Urinary bladder (tissue), 4 donors: Measurements from ENCODE around the gene SLC12A9. TPM values are rescaled to one million over a fixed set of nuclear protein-coding genes. Genes with fewer than 3 reads are reported as not detected.
"Not testable (repeated sequence)": the region's sequence is repeated elsewhere in the genome, so short reads cannot be mapped to it uniquely, and the experiment has no call there.

Experiments
- DNase-seq: peaks from one replicate; pipeline ENCODE4 v3.0.0-alpha.2; 2015; ENCODE audit errors: extremely low spot score
- H3K27ac ChIP-seq: one replicate; pipeline ENCODE4 v1.5.1; 2013; ENCODE audit warnings: low read depth, mild to moderate bottlenecking, moderate library complexity
- H3K36me3 ChIP-seq: one replicate; pipeline ENCODE4 v1.6.1; 2013; ENCODE audit warnings: mild to moderate bottlenecking, moderate library complexity; ENCODE audit not compliant: insufficient read depth
- H3K4me1 ChIP-seq: one replicate; pipeline ENCODE4 v1.6.1; 2013; ENCODE audit warnings: mild to moderate bottlenecking, moderate library complexity; ENCODE audit not compliant: insufficient read depth
- H3K4me3 ChIP-seq: one replicate; pipeline ENCODE4 v1.5.1; 2013; ENCODE audit warnings: low read depth, low read length
- WGBS: extraction: QIAGEN DNeasy Blood & Tissue Kit; methylation state at CpG from one replicate; pipeline ENCODE4 v1.1.7; 2013; 5-methylcytosine and 5-hydroxymethylcytosine counted together
- polyA plus RNA-seq: library from polyadenylated mRNA; stranded (reverse); fragments of 200-250 nt; gene quantifications from one replicate; pipeline ENCODE4 v1.2.3, GENCODE V29; 2013
- total RNA-seq: library from RNA; depleted of rRNA; stranded (reverse); fragments of >200 nt; gene quantifications from one replicate; pipeline ENCODE4 v1.2.3, GENCODE V29; 2014
- donor health status: healthy with polysubstance abuse.
- donor health status: healthy.

The SLC12A9 gene
- total RNA-seq (13.6 TPM), polyA plus RNA-seq (29.0 TPM)

GRCh38 chr7:100852048-100852872, at the start of gene SLC12A9:
Gene SLC12A9, plus strand, starts transcription at chr7:100852713. Its CDS starts 1,485 bp downstream, at chr7:100854198.
- Histone ChIP-seq H3K27ac (peak within 1 kb of the TSS; percentile 62), H3K36me3 (no peaks in the 10 kb centered on the region), H3K4me1 (no peaks in the 10 kb centered on the region), H3K4me3 (peak within 1 kb of the TSS; percentile 70)
- under 1% methylated on average over 71 of the region's 71 CpGs for WGBS
- DNase-seq: no peak

GRCh38 chr7:100802951-100803350, 49.6 kb upstream of the SLC12A9 start:
- DNase-seq: no peak
- 69% methylated on average over 4 of the region's 4 CpGs for WGBS
- Histone ChIP-seq H3K36me3 (no peaks in the 10 kb centered on the region), H3K27ac (no peak overlapping the region), H3K4me1 (no peaks in the 10 kb centered on the region), H3K4me3 (no peak overlapping the region)

- no peaks in the 10 kb centered on the region for H3K4me1 ChIP-seq
- H3K27ac ChIP-seq: no peak overlapping the region
- WGBS: 21% methylated on average over 19 of the region's 19 CpGs
- H3K4me3 ChIP-seq: no peak overlapping the region
- DNase-seq: no peak
- no peaks in the 10 kb centered on the region for H3K36me3 ChIP-seq
Observed at GRCh38 chr7:100803398-100804161, 48.9 kb upstream of the SLC12A9 start.

- no peak overlapping the region for H3K27ac ChIP-seq
- H3K36me3 ChIP-seq: no peaks in the 10 kb centered on the region
- WGBS: 80% methylated on average over 22 of the region's 22 CpGs
- no peak overlapping the region for H3K4me3 ChIP-seq
- no peaks in the 10 kb centered on the region for H3K4me1 ChIP-seq
- DNase-seq: no peak
Observed at GRCh38 chr7:100804681-100805431, 47.7 kb upstream of the SLC12A9 start.

- no peak overlapping the region for H3K27ac ChIP-seq
- no peak overlapping the region for H3K4me3 ChIP-seq
- H3K36me3 ChIP-seq: peaks cover 1% of the 10 kb centered on the region
- no peaks in the 10 kb centered on the region for H3K4me1 ChIP-seq
- 88% methylated on average over 9 of the region's 9 CpGs for WGBS
- no peak for DNase-seq
Observed at GRCh38 chr7:100806276-100806675, 46.2 kb upstream of the SLC12A9 start.

GRCh38 chr7:100806883-100807282, 45.6 kb upstream of the SLC12A9 start:
- H3K4me3 ChIP-seq, H3K27ac ChIP-seq, H3K36me3 ChIP-seq, H3K4me1 ChIP-seq, DNase-seq: not testable (repeated sequence)
- WGBS: 96% methylated on average over 6 of the region's 6 CpGs

GRCh38 chr7:100808354-100808875, 44.1 kb upstream of the SLC12A9 start:
- Histone ChIP-seq H3K36me3 (peaks cover 3% of the 10 kb centered on the region), H3K4me3 (no peak overlapping the region), H3K4me1 (no peaks in the 10 kb centered on the region), H3K27ac (no peak overlapping the region)
- 86% methylated on average over 5 of the region's 5 CpGs for WGBS
- DNase-seq: no peak

GRCh38 chr7:100811480-100811879, 41.0 kb upstream of the SLC12A9 start:
- no peaks in the 10 kb centered on the region for H3K4me1 ChIP-seq
- no peak for DNase-seq
- 84% methylated on average over 6 of the region's 6 CpGs for WGBS
- no peak overlapping the region for H3K27ac ChIP-seq
- peaks cover 3% of the 10 kb centered on the region for H3K36me3 ChIP-seq
- H3K4me3 ChIP-seq: no peak overlapping the region

GRCh38 chr7:100812729-100813128, 39.8 kb upstream of the SLC12A9 start:
- DNase-seq: no peak
- 95% methylated on average over 22 of the region's 22 CpGs for WGBS
- Histone ChIP-seq H3K27ac (no peak overlapping the region), H3K4me3 (no peak overlapping the region), H3K4me1 (no peaks in the 10 kb centered on the region), H3K36me3 (peaks cover 6% of the 10 kb centered on the region)

- not testable (repeated sequence) for H3K4me1 ChIP-seq, H3K36me3 ChIP-seq, DNase-seq, H3K4me3 ChIP-seq, H3K27ac ChIP-seq
- WGBS: 97% methylated on average over 16 of the region's 16 CpGs
Observed at GRCh38 chr7:100816515-100816914, 36.0 kb upstream of the SLC12A9 start.

- WGBS: 95% methylated on average over 19 of the region's 19 CpGs
- Histone ChIP-seq H3K36me3 (peaks cover 3% of the 10 kb centered on the region), H3K4me1 (no peaks in the 10 kb centered on the region), H3K4me3 (no peak overlapping the region), H3K27ac (no peak overlapping the region)
- no peak for DNase-seq
Observed at GRCh38 chr7:100817097-100817496, 35.4 kb upstream of the SLC12A9 start.

GRCh38 chr7:100818366-100818765, 34.1 kb upstream of the SLC12A9 start:
- WGBS: 93% methylated on average over 9 of the region's 9 CpGs
- no peak overlapping the region for H3K27ac ChIP-seq
- H3K4me1 ChIP-seq: no peaks in the 10 kb centered on the region
- no peak for DNase-seq
- peaks cover 3% of the 10 kb centered on the region for H3K36me3 ChIP-seq
- no peak overlapping the region for H3K4me3 ChIP-seq

- H3K4me1 ChIP-seq: no peaks in the 10 kb centered on the region
- peaks cover 3% of the 10 kb centered on the region for H3K36me3 ChIP-seq
- H3K4me3 ChIP-seq: no peak overlapping the region
- no peak overlapping the region for H3K27ac ChIP-seq
- 83% methylated on average over 6 of the region's 6 CpGs for WGBS
- no peak for DNase-seq
Observed at GRCh38 chr7:100818825-100819224, 33.7 kb upstream of the SLC12A9 start.
